D721Med (cell line): ENCODE data around the gene CCDC182.

ENCODE experiments used
- DNase-seq: peaks from one replicate; pipeline ENCODE4 v3.0.0; 2011; ENCODE audit warnings: low spot score; ENCODE audit not compliant: insufficient read length
- FAIRE-seq: peaks from 2 replicates; lab custom pipeline; 2011; peaks lifted over from hg19 to GRCh38; lab: Jason Lieb, UNC
- TF ChIP-seq, protein P1 (sequence below): IDR thresholded peaks from 2 replicates; pipeline ENCODE4 v1.5.1; 2012; ENCODE audit warnings: mild to moderate bottlenecking, control low read depth; ENCODE audit not compliant: insufficient read depth; ENCODE audit errors: missing control alignments

CCDC182 gene

DNA sequence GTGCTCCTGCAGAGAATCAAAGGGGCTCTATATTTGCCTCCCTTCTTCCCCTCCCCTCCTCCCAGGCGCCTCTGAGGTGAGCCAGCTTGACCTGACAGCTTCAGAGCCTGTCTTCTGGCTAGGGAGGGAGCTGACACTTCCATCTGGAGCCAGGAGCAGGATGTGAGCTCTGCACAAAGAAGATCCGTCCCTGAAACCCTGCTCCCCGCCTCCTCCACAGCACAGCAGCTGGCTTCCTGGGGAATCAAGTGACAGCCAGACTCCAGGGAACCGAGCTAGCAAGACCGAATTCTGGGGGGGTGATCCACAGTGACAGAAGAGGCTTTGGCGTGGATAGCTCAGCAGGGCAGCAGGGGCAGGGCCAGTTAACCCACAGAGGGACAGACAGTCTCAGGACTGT is 37.2 kb downstream of the CCDC182 start:
- no peak for FAIRE-seq
- TF ChIP-seq, protein P1, sequence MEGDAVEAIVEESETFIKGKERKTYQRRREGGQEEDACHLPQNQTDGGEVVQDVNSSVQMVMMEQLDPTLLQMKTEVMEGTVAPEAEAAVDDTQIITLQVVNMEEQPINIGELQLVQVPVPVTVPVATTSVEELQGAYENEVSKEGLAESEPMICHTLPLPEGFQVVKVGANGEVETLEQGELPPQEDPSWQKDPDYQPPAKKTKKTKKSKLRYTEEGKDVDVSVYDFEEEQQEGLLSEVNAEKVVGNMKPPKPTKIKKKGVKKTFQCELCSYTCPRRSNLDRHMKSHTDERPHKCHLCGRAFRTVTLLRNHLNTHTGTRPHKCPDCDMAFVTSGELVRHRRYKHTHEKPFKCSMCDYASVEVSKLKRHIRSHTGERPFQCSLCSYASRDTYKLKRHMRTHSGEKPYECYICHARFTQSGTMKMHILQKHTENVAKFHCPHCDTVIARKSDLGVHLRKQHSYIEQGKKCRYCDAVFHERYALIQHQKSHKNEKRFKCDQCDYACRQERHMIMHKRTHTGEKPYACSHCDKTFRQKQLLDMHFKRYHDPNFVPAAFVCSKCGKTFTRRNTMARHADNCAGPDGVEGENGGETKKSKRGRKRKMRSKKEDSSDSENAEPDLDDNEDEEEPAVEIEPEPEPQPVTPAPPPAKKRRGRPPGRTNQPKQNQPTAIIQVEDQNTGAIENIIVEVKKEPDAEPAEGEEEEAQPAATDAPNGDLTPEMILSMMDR, result no peak
- DNase-seq, result no peak

DNA sequence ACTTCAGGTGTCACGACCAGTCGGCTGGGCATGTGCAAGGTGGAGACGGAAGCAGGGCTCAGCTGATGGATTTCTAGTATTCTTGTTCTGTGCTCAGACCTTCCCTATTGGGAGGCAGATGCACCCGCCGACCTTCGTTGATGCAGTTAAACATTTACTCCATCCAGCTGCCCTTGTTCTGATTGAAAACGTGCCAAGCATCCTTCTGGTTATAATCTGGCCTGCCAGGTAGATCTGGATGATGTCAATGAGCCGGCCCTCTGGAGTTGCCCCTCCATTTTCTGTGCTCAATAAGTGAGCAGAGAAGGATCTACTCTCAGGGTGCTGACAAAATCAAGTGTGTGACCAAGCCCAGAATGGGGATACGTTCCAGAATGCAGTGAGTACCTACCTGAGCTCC is 38.3 kb downstream of the CCDC182 start:
- DNase-seq (no peak), FAIRE-seq (no peak)
- TF ChIP-seq, protein P1, result no peak

DNA sequence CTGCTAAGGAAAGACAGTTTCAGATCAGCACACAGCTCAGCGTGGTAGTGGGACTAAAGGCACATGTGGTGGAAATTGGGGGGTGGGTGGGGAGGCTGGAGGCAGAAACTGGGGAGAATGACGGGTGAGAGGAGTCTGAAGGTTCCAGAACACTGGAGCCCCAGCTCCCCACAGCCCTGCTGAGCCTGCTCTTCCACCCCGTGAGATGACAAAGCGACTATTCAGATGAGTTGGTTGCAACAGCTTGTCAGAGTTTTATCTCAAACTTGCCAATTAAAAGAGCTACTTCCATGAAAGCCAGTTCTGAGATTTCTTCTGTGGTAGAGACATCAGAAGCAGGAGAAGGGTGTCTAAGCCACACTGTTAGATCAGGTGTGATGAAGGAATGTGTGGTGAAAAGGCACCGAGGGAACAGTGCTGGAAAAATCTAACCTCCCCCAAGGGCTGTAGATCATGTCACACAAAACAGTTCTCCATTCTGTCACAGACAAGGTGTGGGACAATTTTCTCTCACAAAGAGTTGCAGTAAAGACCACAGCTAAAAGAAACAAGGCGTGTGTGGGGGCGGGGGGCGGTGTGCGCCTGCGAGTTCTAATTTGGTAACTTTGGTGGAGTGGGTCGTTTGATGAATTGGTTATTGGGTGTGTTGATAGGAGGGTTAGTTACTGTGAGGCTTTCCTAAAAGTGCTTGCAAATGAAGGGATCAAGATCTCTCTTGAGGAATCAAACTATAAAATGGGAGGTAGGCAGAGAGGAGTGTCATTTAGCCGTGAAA is 39.0 kb downstream of the CCDC182 start:
- DNase-seq (no peak), FAIRE-seq (no peak)
- TF ChIP-seq, protein P1, result no peak

DNA sequence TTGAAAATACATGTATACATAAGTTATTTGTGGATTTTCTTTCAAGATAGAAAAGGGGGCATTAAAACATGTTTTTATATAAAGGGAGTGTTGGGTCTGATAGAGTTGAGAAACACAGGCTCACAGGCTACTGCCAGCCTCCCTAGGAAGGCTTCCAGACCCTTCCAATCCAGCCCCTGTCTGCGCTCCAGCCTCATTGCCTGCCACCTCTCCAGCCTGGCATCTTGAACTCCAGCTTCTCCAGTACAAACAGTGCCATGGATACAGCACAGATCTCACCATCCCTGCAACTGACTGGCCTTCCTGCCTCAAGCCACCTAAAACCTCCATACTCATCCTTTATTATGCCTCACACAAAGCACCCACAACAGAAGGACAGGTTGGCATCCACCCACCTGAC is 40.7 kb downstream of the CCDC182 start:
- TF ChIP-seq, protein P1, result no peak
- DNase-seq (no peak), FAIRE-seq (no peak)

DNA sequence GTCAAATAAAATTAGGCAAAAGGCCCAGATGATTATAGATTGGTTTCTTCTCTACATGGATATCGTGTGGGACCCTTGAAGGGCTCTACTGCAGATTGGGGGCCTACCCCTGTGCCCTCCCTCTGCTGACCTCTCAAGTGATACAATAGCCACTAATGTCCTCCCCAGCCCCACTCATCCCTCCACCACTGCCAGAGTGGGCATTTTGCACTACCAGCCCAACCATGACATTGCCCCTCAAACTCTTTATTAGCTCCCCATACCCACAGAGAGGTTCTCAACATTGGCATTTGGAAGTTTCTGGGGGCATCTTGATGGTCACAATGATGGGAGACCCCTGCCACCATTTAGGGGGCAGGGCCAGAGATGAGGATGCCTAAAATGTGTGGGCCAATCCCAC is 41.8 kb downstream of the CCDC182 start:
- FAIRE-seq (no peak), DNase-seq (no peak)
- TF ChIP-seq, protein P1, result no peak

DNA sequence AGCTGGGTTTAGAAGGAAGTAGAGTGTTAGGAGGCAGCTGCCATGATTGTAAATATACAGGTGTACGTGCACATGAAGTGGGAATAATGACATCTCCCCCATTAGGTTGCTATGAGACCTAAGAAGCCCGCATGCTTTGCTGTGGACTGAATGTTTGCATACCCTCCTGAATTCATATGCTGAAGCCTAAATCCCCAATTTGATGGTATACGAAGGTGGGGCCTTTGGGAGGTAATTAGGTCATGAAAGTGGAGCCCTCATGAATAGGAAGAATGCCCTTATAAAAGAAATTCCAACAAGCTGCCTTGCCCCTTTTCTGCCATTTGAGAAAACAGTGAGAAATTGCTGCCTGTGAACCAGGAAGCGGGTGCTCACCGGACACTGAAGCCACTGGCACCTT is 44.0 kb downstream of the CCDC182 start:
- FAIRE-seq, result no peak
- no peak for DNase-seq
- TF ChIP-seq, protein P1, result no peak

DNA sequence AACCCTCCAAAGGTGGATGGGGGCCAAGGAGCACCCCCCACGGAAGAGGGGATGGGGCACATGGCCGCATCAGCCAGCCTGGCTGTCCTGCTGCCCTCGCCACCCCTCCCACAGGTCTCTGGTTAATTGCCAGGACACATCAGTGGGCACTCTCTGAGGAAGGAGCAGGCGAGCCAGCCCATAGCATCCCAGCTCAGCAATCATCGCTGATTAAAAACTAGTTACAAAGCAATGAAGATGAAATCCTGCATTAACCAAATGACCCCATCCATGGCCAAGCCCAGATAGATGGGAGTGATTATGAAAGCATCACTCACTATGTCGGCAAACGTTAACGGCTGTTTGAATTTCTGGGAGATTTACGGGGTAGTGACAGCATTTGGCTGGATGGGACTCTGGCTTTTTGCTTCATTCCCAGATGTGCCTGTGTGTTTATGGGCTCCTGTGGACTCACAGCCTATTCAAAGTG is 45.3 kb downstream of the CCDC182 start:
- TF ChIP-seq, protein P1, result no peak
- DNase-seq (no peak), FAIRE-seq (no peak)
